PFSK-1 (cell line): ENCODE measurements around the gene PGRMC2. TPM values are rescaled to one million over a fixed set of nuclear protein-coding genes. Genes with fewer than 3 reads are reported as not detected.

ENCODE experiments used
- FOXP2 ChIP-seq: optimal IDR thresholded peaks from 2 replicates; pipeline ENCODE3; 2011; ENCODE audit warnings: borderline replicate concordance, control low read depth, inconsistent platforms; ENCODE audit not compliant: insufficient read depth; ENCODE audit errors: extremely low read length, extremely low read depth
- POLR2AphosphoS5 ChIP-seq: IDR thresholded peaks from 2 replicates; pipeline ENCODE4 v1.6.1; 2012; ENCODE audit warnings: low read depth, mild to moderate bottlenecking, control low read depth, low read length, moderate library complexity
- SIN3A ChIP-seq: IDR thresholded peaks from 2 replicates; pipeline ENCODE4 v1.6.1; 2012; ENCODE audit warnings: mild to moderate bottlenecking, low read length, moderate library complexity, borderline replicate concordance; ENCODE audit not compliant: insufficient read depth
- TAF1 ChIP-seq: IDR thresholded peaks from 2 replicates; pipeline ENCODE4 v1.6.1; 2012; ENCODE audit warnings: low read length, control low read depth, borderline replicate concordance; ENCODE audit not compliant: insufficient read depth
- polyA plus RNA-seq: library from polyadenylated mRNA; unstranded; fragments of >200 nt; gene quantifications from one replicate; pipeline ENCODE4 v1.2.1, GENCODE V29; 2012; ENCODE audit warnings: low read depth, missing spikeins; ENCODE audit not compliant: insufficient read length
- TF ChIP-seq, protein P1 (sequence below), 2 experiments: IDR thresholded peaks; 2 replicates each; pipeline versions ENCODE4 v1.6.1 to v1.8.0; 2011 to 2012; ENCODE audit warnings: low read depth in 2 of 2, low read length in 2 of 2, control low read depth in 1 of 2, inconsistent platforms in 1 of 2, mild to moderate bottlenecking in 1 of 2, moderate library complexity in 1 of 2; ENCODE audit not compliant: insufficient read depth in 1 of 2

Gene PGRMC2
- 54.8 TPM for polyA plus RNA-seq

DNA sequence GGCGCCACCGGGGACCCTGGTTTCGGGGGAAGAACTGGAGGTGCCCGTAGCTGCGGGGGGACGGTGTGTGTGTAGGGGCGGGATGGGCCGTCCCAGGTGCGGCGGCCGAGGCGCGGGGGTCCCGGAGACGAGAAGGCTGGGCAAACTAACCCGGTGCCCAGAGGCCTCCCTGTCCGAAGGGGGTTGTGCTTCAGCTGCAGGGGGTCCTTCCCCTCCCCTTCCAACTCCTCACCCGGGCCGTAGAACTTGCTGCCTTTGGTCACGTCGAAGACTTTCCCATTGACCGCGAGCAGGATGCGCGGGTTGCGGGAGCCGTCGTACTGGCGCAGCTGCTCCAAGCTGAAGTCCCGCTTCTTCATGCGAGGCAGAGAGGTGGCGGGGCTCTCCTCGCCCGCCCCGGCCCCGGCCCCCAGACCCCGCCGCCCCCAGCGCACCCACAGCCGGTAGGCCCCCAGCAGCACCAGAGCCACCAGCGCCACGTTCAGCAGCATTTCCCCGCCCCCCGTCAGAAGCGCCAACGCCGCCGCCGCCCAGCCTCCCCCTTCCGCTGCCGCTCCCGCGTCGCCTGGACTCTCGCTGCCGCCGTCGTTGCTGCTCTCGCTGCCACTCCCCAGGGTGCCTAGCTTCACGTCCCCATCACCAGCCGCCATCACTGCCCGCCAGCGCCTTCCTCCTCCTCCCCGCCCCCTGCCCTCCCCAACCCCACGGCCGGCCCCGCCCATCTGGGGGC, at the start of gene PGRMC2:
PGRMC2 (minus strand) TSS at position 673 of the 730 bp plus-strand sequence; CDS start at position 650, 23 bp downstream.
- TF ChIP-seq SIN3A (peak; percentile 49; the same call in 1 of the 2 replicates), TAF1 (peak; percentile 43; the same call in 1 of the 2 replicates), POLR2AphosphoS5 (peak; percentile 22; the same call in 1 of the 2 replicates), FOXP2 (no peak)
- TF ChIP-seq, protein P1, sequence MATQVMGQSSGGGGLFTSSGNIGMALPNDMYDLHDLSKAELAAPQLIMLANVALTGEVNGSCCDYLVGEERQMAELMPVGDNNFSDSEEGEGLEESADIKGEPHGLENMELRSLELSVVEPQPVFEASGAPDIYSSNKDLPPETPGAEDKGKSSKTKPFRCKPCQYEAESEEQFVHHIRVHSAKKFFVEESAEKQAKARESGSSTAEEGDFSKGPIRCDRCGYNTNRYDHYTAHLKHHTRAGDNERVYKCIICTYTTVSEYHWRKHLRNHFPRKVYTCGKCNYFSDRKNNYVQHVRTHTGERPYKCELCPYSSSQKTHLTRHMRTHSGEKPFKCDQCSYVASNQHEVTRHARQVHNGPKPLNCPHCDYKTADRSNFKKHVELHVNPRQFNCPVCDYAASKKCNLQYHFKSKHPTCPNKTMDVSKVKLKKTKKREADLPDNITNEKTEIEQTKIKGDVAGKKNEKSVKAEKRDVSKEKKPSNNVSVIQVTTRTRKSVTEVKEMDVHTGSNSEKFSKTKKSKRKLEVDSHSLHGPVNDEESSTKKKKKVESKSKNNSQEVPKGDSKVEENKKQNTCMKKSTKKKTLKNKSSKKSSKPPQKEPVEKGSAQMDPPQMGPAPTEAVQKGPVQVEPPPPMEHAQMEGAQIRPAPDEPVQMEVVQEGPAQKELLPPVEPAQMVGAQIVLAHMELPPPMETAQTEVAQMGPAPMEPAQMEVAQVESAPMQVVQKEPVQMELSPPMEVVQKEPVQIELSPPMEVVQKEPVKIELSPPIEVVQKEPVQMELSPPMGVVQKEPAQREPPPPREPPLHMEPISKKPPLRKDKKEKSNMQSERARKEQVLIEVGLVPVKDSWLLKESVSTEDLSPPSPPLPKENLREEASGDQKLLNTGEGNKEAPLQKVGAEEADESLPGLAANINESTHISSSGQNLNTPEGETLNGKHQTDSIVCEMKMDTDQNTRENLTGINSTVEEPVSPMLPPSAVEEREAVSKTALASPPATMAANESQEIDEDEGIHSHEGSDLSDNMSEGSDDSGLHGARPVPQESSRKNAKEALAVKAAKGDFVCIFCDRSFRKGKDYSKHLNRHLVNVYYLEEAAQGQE (IDR thresholded peaks at IDR 0.05; ENCODE audit: insufficient read depth in 1 of 2, low read depth in 2 of 2, low read length in 2 of 2), result no peak

DNA sequence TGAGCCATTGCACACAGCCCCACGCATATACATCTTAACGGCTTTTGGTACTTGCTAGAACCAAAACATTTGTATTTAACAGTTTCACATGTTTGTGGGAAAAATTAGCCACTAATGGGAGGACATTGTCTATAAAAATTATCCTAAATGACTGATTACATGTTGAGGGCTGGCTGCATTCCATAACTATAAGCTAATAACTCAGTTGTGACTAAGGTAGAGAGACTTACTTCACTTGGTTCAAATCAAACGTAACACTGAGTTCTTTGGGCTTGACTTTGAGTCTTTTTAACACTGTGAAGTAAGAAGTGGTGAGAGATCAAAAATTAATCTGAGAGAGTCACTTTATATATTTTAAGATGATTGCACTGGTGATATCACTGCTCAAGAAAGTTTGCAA, 47.9 kb upstream of the PGRMC2 start:
- TF ChIP-seq TAF1 (no peak), POLR2AphosphoS5 (no peak), FOXP2 (no peak), SIN3A (no peak)
- TF ChIP-seq, protein P1 (IDR thresholded peaks at IDR 0.05; ENCODE audit: insufficient read depth in 1 of 2, low read depth in 2 of 2, low read length in 2 of 2), result no peak

- TF ChIP-seq TAF1 (no peak), POLR2AphosphoS5 (no peak), SIN3A (no peak), FOXP2 (no peak)
- TF ChIP-seq, protein P1 (IDR thresholded peaks at IDR 0.05; ENCODE audit: insufficient read depth in 1 of 2, low read depth in 2 of 2, low read length in 2 of 2), result no peak
These were observed 46.6 kb upstream of the PGRMC2 start for GRCh38 chr4:128334256-128334655.

GRCh38 chr4:128333309-128334018, 45.9 kb upstream of the PGRMC2 start:
- TF ChIP-seq POLR2AphosphoS5 (no peak), TAF1 (no peak), FOXP2 (no peak), SIN3A (no peak)
- TF ChIP-seq, protein P1 (IDR thresholded peaks at IDR 0.05; ENCODE audit: insufficient read depth in 1 of 2, low read depth in 2 of 2, low read length in 2 of 2), result peak; percentile 63 to 86; a peak in 3 of 4 replicates
